ENCODE results near the gene SLIT1.

SLIT1 gene

GRCh38 chr10:97017474-97017903, 168.3 kb downstream of the SLIT1 start:
- no peak for DNase-seq

GRCh38 chr10:97016728-97017473, 168.9 kb downstream of the SLIT1 start:
- no peak for DNase-seq

GRCh38 chr10:97015240-97015639, 170.5 kb downstream of the SLIT1 start:
- DNase-seq: no peak

- DNase-seq: peak; percentile 33
Measured at GRCh38 chr10:97013983-97014382, 171.8 kb downstream of the SLIT1 start.

- peak; percentile 46 for DNase-seq
Measured at GRCh38 chr10:97013568-97013967, 172.2 kb downstream of the SLIT1 start.

- DNase-seq: peak; percentile 35
Measured at GRCh38 chr10:97012470-97012869, 173.3 kb downstream of the SLIT1 start.

GRCh38 chr10:97011397-97011796, 174.4 kb downstream of the SLIT1 start:
- peak; percentile 25 for DNase-seq

- peak; percentile 42 for DNase-seq
Measured at GRCh38 chr10:97010695-97011206, 175.0 kb downstream of the SLIT1 start.

- no peak for DNase-seq
Measured at GRCh38 chr10:97007417-97007816, 178.3 kb downstream of the SLIT1 start.

- peak; percentile 28 for DNase-seq
Measured at GRCh38 chr10:97006364-97006763, 179.4 kb downstream of the SLIT1 start.

- DNase-seq: peak; percentile 27
Measured at GRCh38 chr10:97005349-97005748, 180.4 kb downstream of the SLIT1 start.

- DNase-seq: peak; percentile 42
Measured at GRCh38 chr10:97004591-97004990, 181.2 kb downstream of the SLIT1 start.

- no peak for DNase-seq
Measured at GRCh38 chr10:97003804-97004201, 182.0 kb downstream of the SLIT1 start.

- peak; percentile 46 for DNase-seq
Measured at GRCh38 chr10:97003151-97003803, 182.5 kb downstream of the SLIT1 start.

- DNase-seq: peak; percentile 47
Measured at GRCh38 chr10:97002670-97003069, 183.1 kb downstream of the SLIT1 start.

- peak; percentile 42 for DNase-seq
Measured at GRCh38 chr10:97001183-97001991, 184.4 kb downstream of the SLIT1 start.

GRCh38 chr10:97000487-97001182, 185.1 kb downstream of the SLIT1 start:
- peak; percentile 66 for DNase-seq

GRCh38 chr10:96999987-97000386, 185.8 kb downstream of the SLIT1 start:
- peak; percentile 39 for DNase-seq

- peak; percentile 33 for DNase-seq
Measured at GRCh38 chr10:96999337-96999736, 186.4 kb downstream of the SLIT1 start.

- DNase-seq: peak; percentile 51
Measured at GRCh38 chr10:96998329-96998888, 187.3 kb downstream of the SLIT1 start.

GRCh38 chr10:96996275-96996965, 189.3 kb downstream of the SLIT1 start:
- peak; percentile 29 for DNase-seq

GRCh38 chr10:96995851-96996250, 189.9 kb downstream of the SLIT1 start:
- DNase-seq: peak; percentile 22
